Body of pancreas (tissue), 4 donors: ENCODE data around the gene HPDL. TPM values are rescaled to one million over a fixed set of nuclear protein-coding genes. Genes with fewer than 3 reads are reported as not detected.

Experiments
- ATAC-seq: fragments of 150-250 bp; one replicate; pipeline ENCODE4 v1.9.1; 2016
- DNase-seq, 4 donors: peaks; one replicate each; pipeline ENCODE4 v3.0.0-alpha.2; 2019
- H3K27ac ChIP-seq, 4 donors: fragments of 200-600 bp; sonication (generic); 1 replicate in 3 of 4; 2 replicates in 1 of 4; pipeline versions ENCODE4 v1.5.1 to v1.6.1; 2016 to 2019; ENCODE audit warnings: mild to moderate bottlenecking in 1 of 4, mixed read lengths in 1 of 4, moderate library complexity in 1 of 4
- H3K27me3 ChIP-seq, 2 donors: fragments of 200-600 bp; sonication (generic); one replicate each; pipeline ENCODE4 v1.6.0; 2016; ENCODE audit warnings: mild to moderate bottlenecking in 1 of 2
- H3K36me3 ChIP-seq, 2 donors: fragments of 200-600 bp; sonication (generic); replicated peaks in 1 of 2; 2 replicates each; pipeline ENCODE4 v1.5.1; 2016; ENCODE audit warnings: low read depth in 2 of 2; ENCODE audit not compliant: insufficient read depth in 1 of 2
- H3K4me1 ChIP-seq: fragments of 200-600 bp; sonication (generic); one replicate; pipeline ENCODE4 v1.6.0; 2016
- H3K4me3 ChIP-seq, 2 donors: fragments of 200-600 bp; sonication (generic); 1 replicate in 1 of 2; 2 replicates in 1 of 2; pipeline ENCODE4 v1.5.1; 2016 to 2019
- H3K9me3 ChIP-seq, 3 donors: fragments of 200-600 bp; sonication (generic); 1 replicate in 2 of 3; 2 replicates in 1 of 3; pipeline ENCODE4 v1.5.1; 2016
- POLR2A ChIP-seq, 3 donors: fragments of 450-650 bp; IDR thresholded peaks; one replicate each; pipeline ENCODE4 v1.6.1; 2016; ENCODE audit warnings: antibody characterized with exemption in 3 of 3, mild to moderate bottlenecking in 2 of 3
- WGBS, 2 donors: methylation state at CpG; one replicate each; pipeline ENCODE4 v1.1.5; 2017; 5-methylcytosine and 5-hydroxymethylcytosine counted together
- intact Hi-C: fragments of 100-400 bp; cut with DNase I; formaldehyde crosslinking; loops from one replicate; pipeline ENCODE4 v1.15.1; 2023
- total RNA-seq, 2 donors: library from RNA; depleted of rRNA; stranded (reverse); fragments of >200 nt; gene quantifications; one replicate each; pipeline ENCODE4 v1.1.0, GENCODE V29; 2016
- TF ChIP-seq, protein P1 (sequence below), 7 experiments: fragments of 450-650 bp in 4 of 7; fragments of 200-600 bp in 3 of 7; sonication (generic) in 3 of 7; IDR thresholded peaks; one replicate each; pipeline ENCODE4 v1.5.1; 2016 to 2019; ENCODE audit warnings: antibody characterized with exemption in 7 of 7

The HPDL gene
- total RNA-seq, 2 donors from 2014 or later = 0.26 TPM; not detected in 1

DNA sequence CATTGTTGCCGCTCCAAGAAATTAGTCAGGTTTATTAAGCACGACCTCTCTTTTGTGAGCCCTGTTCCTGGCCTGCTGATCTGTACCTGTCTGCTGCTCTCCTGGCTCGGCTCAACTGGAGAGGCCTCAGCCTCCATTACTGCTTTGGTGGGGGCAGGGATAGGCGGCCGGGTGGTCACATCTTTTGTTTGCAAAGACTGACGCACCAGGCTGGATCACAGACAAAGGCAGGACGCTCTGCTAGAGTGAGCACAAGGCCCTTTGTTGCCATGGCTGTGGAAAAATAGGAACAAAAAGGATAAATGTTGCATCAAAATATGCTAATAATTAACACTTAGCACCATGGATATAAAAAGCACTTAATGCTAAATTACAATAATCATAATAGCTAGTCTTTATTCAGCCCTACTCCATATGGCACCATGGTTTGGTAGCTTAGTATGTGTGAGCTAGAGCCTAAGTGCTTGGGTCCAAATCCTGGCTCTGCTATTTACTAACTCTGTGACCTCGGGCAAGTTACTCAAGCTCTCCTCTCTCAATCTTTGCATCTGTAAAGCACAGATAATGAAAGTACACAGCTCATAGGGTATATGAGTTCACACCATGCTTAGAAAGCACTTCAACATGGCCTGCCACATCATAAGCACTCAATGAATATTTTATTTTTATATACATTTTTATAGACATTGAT, 28.9 kb upstream of the HPDL start:
- WGBS, 2 donors = 63 to 66% methylated on average over 5 to 8 of the region's 8 CpGs
- H3K9me3 ChIP-seq = no peaks in the 10 kb centered on the region
- ATAC-seq = no peak
- H3K27me3 ChIP-seq = no peaks in the 10 kb centered on the region
- intact Hi-C loops = no loop called here
- no peak overlapping the region for H3K27ac ChIP-seq
- no peak overlapping the region for H3K4me3 ChIP-seq
- H3K4me1 ChIP-seq = no peaks in the 10 kb centered on the region
- TF ChIP-seq POLR2A (IDR thresholded peaks at IDR 0.05) = no peak
- TF ChIP-seq, protein P1, sequence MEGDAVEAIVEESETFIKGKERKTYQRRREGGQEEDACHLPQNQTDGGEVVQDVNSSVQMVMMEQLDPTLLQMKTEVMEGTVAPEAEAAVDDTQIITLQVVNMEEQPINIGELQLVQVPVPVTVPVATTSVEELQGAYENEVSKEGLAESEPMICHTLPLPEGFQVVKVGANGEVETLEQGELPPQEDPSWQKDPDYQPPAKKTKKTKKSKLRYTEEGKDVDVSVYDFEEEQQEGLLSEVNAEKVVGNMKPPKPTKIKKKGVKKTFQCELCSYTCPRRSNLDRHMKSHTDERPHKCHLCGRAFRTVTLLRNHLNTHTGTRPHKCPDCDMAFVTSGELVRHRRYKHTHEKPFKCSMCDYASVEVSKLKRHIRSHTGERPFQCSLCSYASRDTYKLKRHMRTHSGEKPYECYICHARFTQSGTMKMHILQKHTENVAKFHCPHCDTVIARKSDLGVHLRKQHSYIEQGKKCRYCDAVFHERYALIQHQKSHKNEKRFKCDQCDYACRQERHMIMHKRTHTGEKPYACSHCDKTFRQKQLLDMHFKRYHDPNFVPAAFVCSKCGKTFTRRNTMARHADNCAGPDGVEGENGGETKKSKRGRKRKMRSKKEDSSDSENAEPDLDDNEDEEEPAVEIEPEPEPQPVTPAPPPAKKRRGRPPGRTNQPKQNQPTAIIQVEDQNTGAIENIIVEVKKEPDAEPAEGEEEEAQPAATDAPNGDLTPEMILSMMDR (IDR thresholded peaks at IDR 0.05) = no peak
- DNase-seq = no peak
- no peaks in the 10 kb centered on the region for H3K36me3 ChIP-seq

DNA sequence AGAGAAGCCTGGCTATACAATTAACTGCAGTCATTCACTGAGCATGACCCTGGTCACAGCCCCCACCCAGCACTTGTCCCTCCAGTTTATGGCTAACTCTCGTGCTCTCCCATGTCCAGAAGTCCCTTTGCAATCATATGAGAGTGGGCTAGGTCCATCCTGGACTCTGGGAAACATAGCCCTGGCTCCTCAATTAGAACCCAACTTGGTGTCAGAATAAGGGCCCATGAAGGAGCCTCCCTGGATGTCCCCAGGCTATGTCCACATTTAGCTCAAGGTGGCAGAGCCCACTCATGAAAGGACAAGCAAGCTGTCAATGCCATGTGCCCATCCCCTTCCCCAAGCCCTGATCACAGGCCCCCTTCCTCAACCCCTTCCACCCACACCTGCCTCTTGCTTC, 27.4 kb upstream of the HPDL start:
- no peak for ATAC-seq
- no peak for TF ChIP-seq POLR2A (IDR thresholded peaks at IDR 0.05)
- TF ChIP-seq, protein P1 (IDR thresholded peaks at IDR 0.05) = no peak
- no peaks in the 10 kb centered on the region for H3K9me3 ChIP-seq
- no peak overlapping the region for H3K4me3 ChIP-seq
- H3K4me1 ChIP-seq = peaks cover 3% of the 10 kb centered on the region
- no peak overlapping the region for H3K27ac ChIP-seq
- WGBS, 2 donors = 80 to 100% methylated on average over 1 of the region's 1 CpG
- H3K27me3 ChIP-seq = no peaks in the 10 kb centered on the region
- DNase-seq = no peak
- intact Hi-C loops = no loop called here
- no peaks in the 10 kb centered on the region for H3K36me3 ChIP-seq

DNA sequence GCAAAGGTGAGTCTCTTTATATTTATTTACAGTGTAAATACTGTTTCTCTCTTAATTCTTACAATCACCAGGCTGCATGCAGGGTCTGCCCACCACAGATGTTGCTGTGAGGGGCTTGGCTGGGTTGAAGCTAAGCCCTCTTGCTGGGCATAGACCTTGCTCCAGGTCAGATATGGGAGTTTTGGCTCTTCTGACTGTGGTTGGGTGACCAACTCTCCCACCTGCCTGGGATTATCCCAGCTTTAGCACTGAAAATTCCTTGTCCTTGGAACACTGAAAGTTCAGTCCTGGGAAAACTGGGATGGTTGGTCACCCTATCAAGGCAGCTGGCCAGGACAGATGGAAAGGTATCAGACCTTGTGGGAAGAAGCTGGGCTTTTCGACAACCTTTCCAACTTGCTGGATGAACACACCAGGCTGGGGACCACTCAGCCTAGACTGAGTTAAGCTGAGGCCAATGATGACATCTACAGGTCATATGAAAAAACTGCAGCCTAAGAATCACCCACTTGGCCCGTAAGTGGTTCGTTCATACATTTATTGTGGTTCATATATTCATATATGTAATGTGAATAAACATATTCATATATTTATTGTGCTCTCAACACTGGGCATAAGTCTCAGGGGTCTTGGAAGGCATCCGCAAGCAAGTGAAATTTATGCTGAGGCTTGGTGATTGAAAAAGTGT, 26.6 kb upstream of the HPDL start:
- 5 to 8% methylated on average over 4 of the region's 4 CpGs for WGBS, 2 donors
- no peak overlapping the region for H3K27ac ChIP-seq
- intact Hi-C loops = loop anchor here (5.0 kb wide), 1 partner anchor 283 kb away; no protein-coding TSS in a partner anchor
- no peaks in the 10 kb centered on the region for H3K27me3 ChIP-seq
- ATAC-seq (no peak), DNase-seq (peak; percentile 46 to 67 (median 58))
- H3K36me3 ChIP-seq = no peaks in the 10 kb centered on the region
- no peaks in the 10 kb centered on the region for H3K9me3 ChIP-seq
- H3K4me1 ChIP-seq = peaks cover 11% of the 10 kb centered on the region
- no peak for TF ChIP-seq POLR2A (IDR thresholded peaks at IDR 0.05)
- TF ChIP-seq, protein P1 (IDR thresholded peaks at IDR 0.05) = peak in 6 of 7 experiments; percentile 61 to 79 (median 76)
- H3K4me3 ChIP-seq = no peak overlapping the region

DNA sequence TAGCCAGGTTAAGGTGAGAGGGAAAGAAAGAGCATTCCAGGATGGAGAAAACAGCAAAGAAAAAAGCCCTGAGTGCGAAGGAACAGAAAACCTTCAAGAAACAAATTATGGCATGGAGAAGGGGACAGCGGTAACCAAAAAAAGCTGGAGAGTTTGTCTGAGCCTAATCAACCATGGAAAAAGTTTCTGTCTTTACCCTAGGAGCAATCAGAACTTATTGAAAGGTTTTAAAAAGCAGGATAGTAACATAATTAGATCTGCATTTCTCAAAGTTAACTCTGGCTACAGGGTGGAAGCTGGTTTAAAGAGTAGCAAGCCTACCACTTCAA, 26.1 kb upstream of the HPDL start:
- WGBS, 2 donors = 40 to 47% methylated on average over 2 of the region's 2 CpGs
- DNase-seq = no peak
- H3K4me1 ChIP-seq = peaks cover 12% of the 10 kb centered on the region
- H3K36me3 ChIP-seq = no peaks in the 10 kb centered on the region
- H3K27ac ChIP-seq = no peak overlapping the region
- no peak for ATAC-seq
- no peaks in the 10 kb centered on the region for H3K9me3 ChIP-seq
- H3K27me3 ChIP-seq = no peaks in the 10 kb centered on the region
- H3K4me3 ChIP-seq = no peak overlapping the region
- no peak for TF ChIP-seq POLR2A (IDR thresholded peaks at IDR 0.05)
- TF ChIP-seq, protein P1 (IDR thresholded peaks at IDR 0.05) = no peak
- intact Hi-C loops = loop anchor here (5.0 kb wide), 1 partner anchor 283 kb away; no protein-coding TSS in a partner anchor
